ENCODE data around the gene FLNB. TPM values are rescaled to one million over a fixed set of nuclear protein-coding genes. Genes with fewer than 3 reads are reported as not detected.
A peak's percentile ranks its signal among the peaks of the same experiment; 100 is the strongest.

Gene FLNB
- total and polyA plus RNA-seq, 9 of the 15 experiments (the other 6 are each of a cell fraction or from before 2014, with no cell fraction given): 9.4 to 48.1 (median 25.6) TPM

DNA sequence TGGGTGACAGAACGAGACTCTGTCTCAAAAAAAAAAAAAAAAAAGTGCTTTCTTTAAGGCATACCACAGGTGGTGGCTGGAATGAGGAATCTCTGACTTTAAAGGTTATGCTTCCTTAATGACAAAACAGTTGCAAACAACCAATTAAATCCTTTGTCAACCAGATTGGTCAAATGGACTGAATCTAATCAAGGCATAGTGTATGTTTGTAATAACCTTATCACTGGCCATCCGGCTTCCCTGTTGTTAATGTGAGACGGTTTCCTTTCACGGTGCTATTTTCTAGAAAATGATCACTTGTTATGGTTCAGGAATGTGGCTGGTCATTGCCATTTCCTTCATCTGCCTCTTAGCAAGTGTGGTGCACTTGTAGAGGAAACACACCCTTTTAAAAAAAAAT lies 75.9 kb downstream of the FLNB start (continued):
- TF ChIP-seq, protein P1, sequence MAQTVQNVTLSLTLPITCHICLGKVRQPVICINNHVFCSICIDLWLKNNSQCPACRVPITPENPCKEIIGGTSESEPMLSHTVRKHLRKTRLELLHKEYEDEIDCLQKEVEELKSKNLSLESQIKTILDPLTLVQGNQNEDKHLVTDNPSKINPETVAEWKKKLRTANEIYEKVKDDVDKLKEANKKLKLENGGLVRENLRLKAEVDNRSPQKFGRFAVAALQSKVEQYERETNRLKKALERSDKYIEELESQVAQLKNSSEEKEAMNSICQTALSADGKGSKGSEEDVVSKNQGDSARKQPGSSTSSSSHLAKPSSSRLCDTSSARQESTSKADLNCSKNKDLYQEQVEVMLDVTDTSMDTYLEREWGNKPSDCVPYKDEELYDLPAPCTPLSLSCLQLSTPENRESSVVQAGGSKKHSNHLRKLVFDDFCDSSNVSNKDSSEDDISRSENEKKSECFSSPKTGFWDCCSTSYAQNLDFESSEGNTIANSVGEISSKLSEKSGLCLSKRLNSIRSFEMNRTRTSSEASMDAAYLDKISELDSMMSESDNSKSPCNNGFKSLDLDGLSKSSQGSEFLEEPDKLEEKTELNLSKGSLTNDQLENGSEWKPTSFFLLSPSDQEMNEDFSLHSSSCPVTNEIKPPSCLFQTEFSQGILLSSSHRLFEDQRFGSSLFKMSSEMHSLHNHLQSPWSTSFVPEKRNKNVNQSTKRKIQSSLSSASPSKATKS (CRISPR knock-in tag; IDR thresholded peaks at IDR 0.05): no peak
- peak; percentile 70 for TF ChIP-seq ARID1B (IDR thresholded peaks at IDR 0.05)
- 0 out of 2 replicates have a peak, but pooled peaks have one; percentile 11 for TF ChIP-seq NFIC (IDR thresholded peaks at IDR 0.05)
- TF ChIP-seq SOX6 (IDR thresholded peaks at IDR 0.05): peak; percentile 36; the same call in 1 of the 2 replicates
- peak; percentile 61 for TF ChIP-seq CBFA2T2 (conservative IDR thresholded peaks at IDR 0.05)
- no peak for TF ChIP-seq ZNF143 (CRISPR knock-in tag; IDR thresholded peaks at IDR 0.05)
- TF ChIP-seq, protein P2, sequence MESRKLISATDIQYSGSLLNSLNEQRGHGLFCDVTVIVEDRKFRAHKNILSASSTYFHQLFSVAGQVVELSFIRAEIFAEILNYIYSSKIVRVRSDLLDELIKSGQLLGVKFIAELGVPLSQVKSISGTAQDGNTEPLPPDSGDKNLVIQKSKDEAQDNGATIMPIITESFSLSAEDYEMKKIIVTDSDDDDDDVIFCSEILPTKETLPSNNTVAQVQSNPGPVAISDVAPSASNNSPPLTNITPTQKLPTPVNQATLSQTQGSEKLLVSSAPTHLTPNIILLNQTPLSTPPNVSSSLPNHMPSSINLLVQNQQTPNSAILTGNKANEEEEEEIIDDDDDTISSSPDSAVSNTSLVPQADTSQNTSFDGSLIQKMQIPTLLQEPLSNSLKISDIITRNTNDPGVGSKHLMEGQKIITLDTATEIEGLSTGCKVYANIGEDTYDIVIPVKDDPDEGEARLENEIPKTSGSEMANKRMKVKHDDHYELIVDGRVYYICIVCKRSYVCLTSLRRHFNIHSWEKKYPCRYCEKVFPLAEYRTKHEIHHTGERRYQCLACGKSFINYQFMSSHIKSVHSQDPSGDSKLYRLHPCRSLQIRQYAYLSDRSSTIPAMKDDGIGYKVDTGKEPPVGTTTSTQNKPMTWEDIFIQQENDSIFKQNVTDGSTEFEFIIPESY (CRISPR knock-in tag; IDR thresholded peaks at IDR 0.05): no peak
- TF ChIP-seq, protein P3, sequence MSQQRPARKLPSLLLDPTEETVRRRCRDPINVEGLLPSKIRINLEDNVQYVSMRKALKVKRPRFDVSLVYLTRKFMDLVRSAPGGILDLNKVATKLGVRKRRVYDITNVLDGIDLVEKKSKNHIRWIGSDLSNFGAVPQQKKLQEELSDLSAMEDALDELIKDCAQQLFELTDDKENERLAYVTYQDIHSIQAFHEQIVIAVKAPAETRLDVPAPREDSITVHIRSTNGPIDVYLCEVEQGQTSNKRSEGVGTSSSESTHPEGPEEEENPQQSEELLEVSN (IDR thresholded peaks at IDR 0.05; ENCODE audit: borderline replicate concordance in 1 of 2, extremely low read depth in 1 of 2, insufficient read depth in 1 of 2, insufficient read length in 1 of 2, low read depth in 1 of 2, low read length in 1 of 2, poor library complexity in 1 of 2, severe bottlenecking in 1 of 2): no peak
- TF ChIP-seq SREBF2 (CRISPR knock-in tag; IDR thresholded peaks at IDR 0.05): no peak
- no peak for TF ChIP-seq KLF16 (IDR thresholded peaks at IDR 0.05)
- TF ChIP-seq RCOR1 (IDR thresholded peaks at IDR 0.05; ENCODE audit: borderline replicate concordance in 1 of 2, low read depth in 2 of 2, low read length in 2 of 2): peak in 1 of 2 experiments; percentile 39; a peak in 1 of 4 replicates
- no peak for TF ChIP-seq L3MBTL2 (IDR thresholded peaks at IDR 0.05)
- peak; percentile 70 for TF ChIP-seq EP300 (IDR thresholded peaks at IDR 0.05; ENCODE audit: low read length)
- TF ChIP-seq HDAC1 (IDR thresholded peaks at IDR 0.05): peak in 1 of 2 experiments; percentile 39; a peak in 1 of 4 replicates
- TF ChIP-seq XRCC5 (IDR thresholded peaks at IDR 0.05; ENCODE audit: low read depth, low read length): no peak

Measured in K562 (cell line).